ENCODE results near the gene NSD2. TPM values are rescaled to one million over a fixed set of nuclear protein-coding genes. Genes with fewer than 3 reads are reported as not detected.

NSD2 gene
- total and polyA plus RNA-seq, 2 donors (not counting 1 experiment from before 2014, with no cell fraction given) = 14.2 to 64.8 TPM

GRCh38 chr4:1869530-1870327 lies 1.5 kb upstream of the NSD2 start:
- ChIA-PET CTCF (interaction anchor here (1.6 to 1.7 kb wide), 2 partner anchors 13 to 30 kb away, joined by 3 to 12 read pairs; partner anchors contain the start of gene LETM1), POLR2A (interaction anchor here (0.7 to 2.0 kb wide), 2 partner anchors 11 to 13 kb away, joined by 3 to 11 read pairs; partner anchors contain the start of gene LETM1)
- no peaks in the 10 kb centered on the region for H3K9me3 ChIP-seq (ENCODE audit: control extremely low read depth in 1 of 3, control insufficient read depth in 2 of 3, insufficient read depth in 1 of 3, low read length in 2 of 3)
- Mint-ChIP-seq H3K27ac (peak overlapping the region; percentile 93), H3K4me3 (peak overlapping the region; percentile 82), H3K27me3 (no peaks in the 10 kb centered on the region), H3K4me1 (peaks cover 26% of the 10 kb centered on the region), H3K9me3 (ENCODE audit: insufficient read depth) (no peaks in the 10 kb centered on the region)
- ATAC-seq (ENCODE audit: low read depth) = no peak
- no peak for TF ChIP-seq CTCF (IDR thresholded peaks at IDR 0.05)
- TF ChIP-seq EZH2 (IDR thresholded peaks at IDR 0.05; ENCODE audit: borderline replicate concordance, insufficient read depth, low read depth, low read length, poor library complexity, severe bottlenecking) = no peak
- H3K27me3 ChIP-seq (replicated peaks in 1 of 4; ENCODE audit: control extremely low read depth in 1 of 4, control insufficient read depth in 3 of 4, insufficient read depth in 4 of 4, low read length in 3 of 4) = peaks cover 0 to 4% (median 2%) of the 10 kb centered on the region in 4 experiments
- H3K36me3 ChIP-seq (replicated peaks in 1 of 2; ENCODE audit: control extremely low read depth in 1 of 2, control insufficient read depth in 1 of 2, extremely low read depth in 1 of 2, insufficient read depth in 2 of 2, low read length in 1 of 2) = no peaks in the 10 kb centered on the region
- H3K79me2 ChIP-seq (ENCODE audit: control insufficient read depth, insufficient read depth, low read length) = peaks cover 18% of the 10 kb centered on the region
- H3K9ac ChIP-seq (ENCODE audit: low read length) = peak overlapping the region; percentile 91
- DNase-seq = no peak
- H2AFZ ChIP-seq (ENCODE audit: insufficient read depth, low read depth, low read length, poor library complexity, severe bottlenecking) = peak overlapping the region; percentile 99
- peak overlapping the region in 4 of 5 experiments; percentile 56 to 89 (median 84) for H3K4me3 ChIP-seq (ENCODE audit: control extremely low read depth in 1 of 5, extremely low read depth in 1 of 5, insufficient read depth in 1 of 5, low read depth in 2 of 5, low read length in 4 of 5)
- H3K4me2 ChIP-seq (replicated peaks; ENCODE audit: low read depth, low read length, poor library complexity, severe bottlenecking) = peak overlapping the region; percentile 98
- 44% methylated on average over 17 of the region's 19 CpGs for WGBS (ENCODE audit: insufficient coverage)
- peaks cover 12 to 26% of the 10 kb centered on the region in 2 donors for H3K4me1 ChIP-seq (ENCODE audit: control insufficient read depth in 2 of 2, insufficient read depth in 2 of 2, low read length in 2 of 2)
- intact Hi-C loops (cut with micrococcal nuclease) = loop anchor here (1.0 to 5.0 kb wide), 6 partner anchors 13 to 667 kb away; partner anchors contain the start of genes FAM193A, FAM53A, LETM1 and NELFA
- H3K27ac ChIP-seq (ENCODE audit: low read length in 2 of 2) = peak overlapping the region; percentile 87 to 95
- peaks cover 9% of the 10 kb centered on the region for H4K20me1 ChIP-seq (ENCODE audit: control insufficient read depth, insufficient read depth, low read length, poor library complexity, severe bottlenecking)

GRCh38 chr4:1870328-1870577 lies 940 bp upstream of the NSD2 start:
- Mint-ChIP-seq H3K9me3 (ENCODE audit: insufficient read depth) (no peaks in the 10 kb centered on the region), H3K4me1 (peaks cover 26% of the 10 kb centered on the region), H3K4me3 (peak overlapping the region; percentile 82), H3K27ac (peak overlapping the region; percentile 93), H3K27me3 (no peaks in the 10 kb centered on the region)
- no peaks in the 10 kb centered on the region for H3K9me3 ChIP-seq (ENCODE audit: control extremely low read depth in 1 of 3, control insufficient read depth in 2 of 3, insufficient read depth in 1 of 3, low read length in 2 of 3)
- peak overlapping the region; percentile 91 for H3K9ac ChIP-seq (ENCODE audit: low read length)
- peaks cover 0 to 4% (median 2%) of the 10 kb centered on the region in 4 experiments for H3K27me3 ChIP-seq (replicated peaks in 1 of 4; ENCODE audit: control extremely low read depth in 1 of 4, control insufficient read depth in 3 of 4, insufficient read depth in 4 of 4, low read length in 3 of 4)
- TF ChIP-seq EZH2 (IDR thresholded peaks at IDR 0.05; ENCODE audit: borderline replicate concordance, insufficient read depth, low read depth, low read length, poor library complexity, severe bottlenecking) (no peak), CTCF (IDR thresholded peaks at IDR 0.05) (no peak)
- intact Hi-C loops (cut with micrococcal nuclease) = loop anchor here (1.0 to 5.0 kb wide), 6 partner anchors 14 to 667 kb away; partner anchors contain the start of genes FAM193A, FAM53A, LETM1 and NELFA
- ATAC-seq (ENCODE audit: low read depth) (peak; percentile 63), DNase-seq (peak; percentile 94)
- ChIA-PET CTCF (interaction anchor here (1.6 to 1.7 kb wide), 2 partner anchors 14 to 29 kb away, joined by 3 to 12 read pairs; partner anchors contain the start of gene LETM1), POLR2A (interaction anchor here (0.7 to 2.0 kb wide), 2 partner anchors 11 to 14 kb away, joined by 3 to 11 read pairs; partner anchors contain the start of gene LETM1)
- WGBS (ENCODE audit: insufficient coverage) = 0% methylated on average over 22 of the region's 22 CpGs
- H3K36me3 ChIP-seq (replicated peaks in 1 of 2; ENCODE audit: control extremely low read depth in 1 of 2, control insufficient read depth in 1 of 2, extremely low read depth in 1 of 2, insufficient read depth in 2 of 2, low read length in 1 of 2) = no peaks in the 10 kb centered on the region
- peaks cover 12 to 26% of the 10 kb centered on the region in 2 donors for H3K4me1 ChIP-seq (ENCODE audit: control insufficient read depth in 2 of 2, insufficient read depth in 2 of 2, low read length in 2 of 2)
- H3K4me3 ChIP-seq (ENCODE audit: control extremely low read depth in 1 of 5, extremely low read depth in 1 of 5, insufficient read depth in 1 of 5, low read depth in 2 of 5, low read length in 4 of 5) = peak overlapping the region in 4 of 5 experiments; percentile 56 to 89 (median 84)
- peak overlapping the region; percentile 98 for H3K4me2 ChIP-seq (replicated peaks; ENCODE audit: low read depth, low read length, poor library complexity, severe bottlenecking)
- H2AFZ ChIP-seq (ENCODE audit: insufficient read depth, low read depth, low read length, poor library complexity, severe bottlenecking) = peak overlapping the region; percentile 99
- peaks cover 9% of the 10 kb centered on the region for H4K20me1 ChIP-seq (ENCODE audit: control insufficient read depth, insufficient read depth, low read length, poor library complexity, severe bottlenecking)
- H3K27ac ChIP-seq (ENCODE audit: low read length in 2 of 2) = peak overlapping the region; percentile 87 to 95
- peaks cover 24% of the 10 kb centered on the region for H3K79me2 ChIP-seq (ENCODE audit: control insufficient read depth, insufficient read depth, low read length)
